NCI-H226 (cell line): ENCODE measurements around the gene TRAT1.

ENCODE experiments used
- DNase-seq: peaks from one replicate; pipeline ENCODE4 v3.0.0-alpha.2; 2015

The TRAT1 gene

DNA sequence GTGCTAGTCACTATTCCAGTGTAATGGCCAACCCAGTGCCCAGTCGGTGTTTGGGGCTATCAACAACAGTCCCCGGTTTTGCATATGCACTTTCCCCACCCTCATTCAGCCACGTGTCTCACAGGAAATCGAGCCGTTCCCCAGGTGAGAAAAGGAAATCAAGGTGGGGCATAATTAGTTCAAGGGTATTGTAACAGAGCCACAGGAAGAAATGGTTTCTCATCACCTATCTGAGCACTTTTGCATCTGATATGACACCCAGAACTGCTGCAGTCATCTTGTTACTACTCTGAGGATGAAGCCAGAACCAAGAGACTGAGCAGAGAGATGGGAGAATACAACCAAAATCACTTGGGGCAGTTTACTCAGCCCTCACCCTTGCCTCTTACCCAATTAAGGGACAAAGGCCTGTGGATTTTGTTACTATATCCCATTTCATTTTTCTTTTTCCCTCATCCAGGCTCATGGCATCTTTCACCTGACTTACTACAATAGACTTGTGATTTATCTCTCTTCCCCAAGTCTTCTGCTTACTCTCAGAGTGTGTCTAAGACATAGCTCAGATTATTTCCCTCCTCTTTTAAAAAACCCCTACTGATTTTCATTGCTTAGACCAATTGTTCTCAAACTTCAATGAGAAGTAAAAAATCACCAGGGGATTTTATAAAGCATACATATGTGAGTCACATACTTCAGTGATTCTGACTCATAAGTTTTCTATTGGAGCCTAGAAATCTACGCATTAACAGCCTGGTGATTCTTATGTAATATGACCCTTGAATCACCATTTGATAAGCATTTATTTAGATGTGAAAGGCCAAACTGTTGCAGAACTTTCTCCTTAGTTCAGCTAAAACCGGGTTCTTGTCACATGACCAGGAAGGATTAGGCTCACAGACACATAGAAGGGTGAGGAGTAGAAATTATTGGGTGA is 40.5 kb downstream of the TRAT1 start:
- DNase-seq: peak; percentile 84

GRCh38 chr3:108863799-108864135 is 41.2 kb downstream of the TRAT1 start:
- DNase-seq: no peak

DNA sequence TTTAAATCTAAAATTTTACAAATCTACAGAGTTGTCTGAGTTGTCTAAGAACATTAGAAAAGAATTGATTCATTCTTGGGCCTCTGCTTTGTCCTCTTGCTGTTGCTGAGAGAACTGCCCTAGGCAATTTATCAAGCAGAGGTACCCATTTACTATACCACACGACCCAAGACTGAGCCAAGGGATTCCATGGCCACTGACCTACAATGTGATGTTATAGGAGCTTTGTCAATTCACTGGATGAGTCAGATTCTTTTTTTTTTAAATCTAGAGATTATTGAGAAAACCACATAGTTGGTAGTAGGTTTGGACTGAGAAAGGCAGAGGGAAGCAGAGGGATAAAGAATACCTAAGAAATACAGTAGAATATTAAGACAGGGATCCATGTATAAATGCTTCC is 55.3 kb downstream of the TRAT1 start:
- DNase-seq: no peak

GRCh38 chr3:108879915-108880314 is 57.3 kb downstream of the TRAT1 start:
- no peak for DNase-seq

DNA sequence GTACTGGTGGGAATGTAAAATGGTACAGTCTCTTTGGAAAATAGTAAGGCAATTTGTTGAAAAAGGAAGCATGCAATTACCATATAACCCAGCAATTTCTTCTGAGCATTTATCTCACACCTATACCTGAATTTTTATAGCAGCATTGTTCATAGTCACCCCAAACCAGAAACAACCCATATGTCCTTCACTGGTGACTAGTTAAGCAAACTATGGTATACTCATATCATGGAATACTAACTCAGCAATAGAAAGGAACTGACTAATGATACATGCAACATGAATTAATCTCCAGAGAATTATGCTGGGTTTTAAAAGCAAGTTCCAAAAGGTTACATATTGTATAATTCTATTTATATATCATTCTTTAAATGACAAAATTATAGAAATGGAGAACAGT is 60.2 kb downstream of the TRAT1 start:
- no peak for DNase-seq

- no peak for DNase-seq
Measured at GRCh38 chr3:108883373-108883772, 60.8 kb downstream of the TRAT1 start.

DNA sequence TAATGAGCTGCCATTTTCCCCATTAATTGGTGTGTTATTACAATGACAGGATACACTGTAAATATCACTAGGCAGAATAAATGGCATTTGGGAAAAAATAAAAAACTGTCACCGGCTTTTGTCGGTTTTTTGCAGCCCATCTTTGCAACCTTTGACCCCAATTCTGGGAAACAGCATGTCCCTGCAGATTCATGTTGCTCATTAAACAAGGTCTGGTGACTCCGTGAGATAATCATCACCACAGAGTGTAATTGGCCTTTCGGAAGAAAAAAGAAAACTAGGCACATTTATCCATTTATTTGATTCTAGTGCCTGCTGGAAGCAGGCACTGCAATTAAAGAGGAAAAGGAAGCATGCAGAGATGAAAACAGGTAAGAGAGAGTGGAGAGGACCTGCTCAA is 64.5 kb downstream of the TRAT1 start:
- no peak for DNase-seq

GRCh38 chr3:108887777-108888176 is 65.2 kb downstream of the TRAT1 start:
- no peak for DNase-seq

- no peak for DNase-seq
Measured at GRCh38 chr3:108891833-108892232, 69.2 kb downstream of the TRAT1 start.

DNA sequence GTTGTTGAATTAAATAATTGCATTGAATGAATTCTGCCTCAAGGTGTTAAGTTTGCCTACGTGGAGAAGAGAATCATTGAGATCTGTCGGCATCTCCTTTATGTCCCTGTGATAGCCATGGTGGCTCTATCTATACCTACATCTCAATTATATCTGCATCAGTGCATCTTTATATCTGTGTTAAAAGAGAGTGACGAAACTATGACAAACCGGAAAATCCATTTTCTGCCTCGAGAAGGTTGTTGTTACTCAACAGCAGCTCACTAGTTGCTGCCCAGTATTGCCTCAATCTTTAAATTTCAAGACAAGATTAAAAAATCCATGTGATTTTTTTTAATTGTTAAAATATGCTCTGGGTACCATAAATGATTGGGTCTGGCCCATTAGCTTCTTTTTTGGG is 72.4 kb downstream of the TRAT1 start:
- DNase-seq: no peak

DNA sequence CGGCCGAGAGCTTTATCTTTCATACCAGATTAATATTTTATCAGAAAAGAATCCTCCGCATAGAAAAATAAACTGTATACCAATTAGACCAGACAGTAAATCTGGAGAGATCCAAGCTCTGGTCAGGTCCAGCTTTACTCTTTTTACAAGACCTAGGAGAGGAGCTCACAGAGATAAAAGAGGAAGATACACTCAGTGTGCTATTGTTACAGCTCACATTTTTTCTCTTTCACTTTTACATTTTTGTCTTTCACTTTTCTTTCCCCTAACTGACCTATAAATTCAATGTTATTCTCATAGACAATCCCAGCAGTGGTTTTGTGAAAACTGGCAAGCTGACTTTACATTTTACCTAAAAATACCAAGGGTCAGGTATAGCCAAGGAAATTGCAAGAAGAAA is 75.3 kb downstream of the TRAT1 start:
- no peak for DNase-seq

- no peak for DNase-seq
Measured at GRCh38 chr3:108899530-108899929, 76.9 kb downstream of the TRAT1 start.
